SK-N-MC (cell line): ENCODE data around the gene XXYLT1.

Experiments
- EZH2 ChIP-seq: fragments of 200-600 bp; sonication (generic); IDR thresholded peaks from one replicate; pipeline ENCODE4 v1.6.1; 2017; ENCODE audit warnings: antibody characterized with exemption
- POLR2AphosphoS5 ChIP-seq: IDR thresholded peaks from 2 replicates; pipeline ENCODE4 v1.6.1; 2012; ENCODE audit warnings: mild to moderate bottlenecking, low read depth, low read length, borderline replicate concordance

- TF ChIP-seq POLR2AphosphoS5 (no peak), EZH2 (no peak)
These were observed 159.2 kb downstream of the XXYLT1 start for GRCh38 chr3:195111766-195112165.
